ENCODE measurements around the gene LDHA.
"Not testable (repeated sequence)": the region's sequence is repeated elsewhere in the genome, so short reads cannot be mapped to it uniquely, and the experiment has no call there.

The LDHA gene

DNA sequence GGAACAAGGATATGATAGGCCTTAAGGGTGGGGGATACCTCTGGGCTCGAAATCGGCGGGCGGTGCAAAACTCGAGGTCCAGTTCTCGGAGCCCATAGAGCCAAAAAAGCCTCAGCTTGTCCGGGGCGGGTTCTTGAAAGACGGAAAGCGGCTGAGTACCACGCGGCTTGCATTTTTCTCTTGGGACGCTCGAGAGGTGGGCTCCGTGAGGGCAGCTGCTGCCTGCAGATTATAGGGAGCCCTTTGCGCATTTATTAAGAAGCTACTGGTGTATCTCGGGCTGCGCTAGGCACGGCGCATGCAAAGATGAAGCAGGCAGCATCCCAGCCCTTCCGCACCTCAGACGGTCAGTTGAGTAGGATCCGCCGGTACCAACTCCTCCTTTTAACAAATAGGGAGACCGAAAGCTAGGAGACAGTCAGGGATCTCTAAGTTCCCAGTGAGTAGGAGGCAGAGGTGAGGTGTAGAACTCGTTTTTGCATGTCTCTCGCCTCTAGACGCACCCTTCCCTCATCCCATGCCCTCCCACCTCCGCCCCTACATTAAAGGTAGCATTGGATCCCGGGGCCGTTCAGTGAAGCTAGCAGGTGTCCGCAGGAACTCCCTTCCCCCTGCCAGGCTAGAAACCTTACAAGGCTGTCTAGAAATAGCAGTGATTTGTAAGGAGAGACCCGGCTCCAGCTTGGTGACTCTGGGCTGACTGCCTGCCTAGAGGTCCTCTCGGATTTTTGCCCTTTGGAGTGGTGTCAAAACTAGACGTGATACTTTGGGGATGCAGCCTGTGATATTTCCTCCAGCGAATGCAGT is 768 bp downstream of the LDHA start:
- no peak for DNase-seq

DNA sequence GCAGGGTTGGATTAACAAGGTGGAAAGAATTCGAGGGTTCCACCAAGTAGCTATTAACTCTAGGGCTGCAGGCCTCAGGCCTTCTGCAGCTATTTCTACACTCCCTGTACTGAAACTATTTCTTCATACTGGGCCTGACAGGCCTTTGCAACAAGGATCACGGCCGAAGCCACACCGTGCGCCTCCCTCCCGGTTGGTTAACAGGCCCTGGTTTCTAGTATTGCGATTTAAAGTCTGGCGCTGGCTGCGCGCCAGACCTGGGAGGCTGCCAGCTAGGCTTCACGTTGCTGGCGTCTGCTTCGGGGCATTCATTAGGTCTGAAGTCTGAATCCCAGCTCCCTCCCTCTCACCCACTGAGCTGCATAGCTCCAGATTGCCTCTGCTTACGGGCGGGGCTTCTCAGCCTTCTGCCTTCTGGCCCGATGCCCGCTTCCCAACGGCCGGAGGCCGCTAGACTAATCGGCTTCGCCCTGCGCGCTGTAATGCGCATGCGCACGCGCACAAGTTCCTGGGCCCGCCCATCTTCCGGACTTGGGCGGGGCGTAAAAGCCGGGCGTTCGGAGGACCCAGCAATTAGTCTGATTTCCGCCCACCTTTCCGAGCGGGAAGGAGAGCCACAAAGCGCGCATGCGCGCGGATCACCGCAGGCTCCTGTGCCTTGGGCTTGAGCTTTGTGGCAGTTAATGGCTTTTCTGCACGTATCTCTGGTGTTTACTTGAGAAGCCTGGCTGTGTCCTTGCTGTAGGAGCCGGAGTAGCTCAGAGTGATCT is 1.6 kb downstream of the LDHA start:
- DNase-seq: peak; percentile 98

DNA sequence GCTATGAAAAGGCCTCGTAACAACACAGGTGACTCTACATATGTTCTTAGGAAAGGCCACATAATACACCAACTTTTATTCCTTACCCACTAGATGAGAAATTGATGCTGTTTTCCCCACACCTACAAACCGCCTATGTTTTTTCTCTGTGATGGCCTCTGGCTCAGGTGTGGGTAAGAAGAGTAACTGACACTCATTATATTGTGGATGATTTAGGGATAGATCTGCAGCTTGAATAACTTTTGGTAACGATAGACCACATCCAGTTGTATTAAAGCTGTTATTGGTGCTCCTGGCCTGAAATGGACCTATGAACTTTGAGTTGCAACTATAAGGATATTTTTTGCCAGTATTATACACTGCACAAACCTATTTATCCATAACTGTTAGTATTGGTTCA is 3.6 kb downstream of the LDHA start:
- DNase-seq: no peak

DNA sequence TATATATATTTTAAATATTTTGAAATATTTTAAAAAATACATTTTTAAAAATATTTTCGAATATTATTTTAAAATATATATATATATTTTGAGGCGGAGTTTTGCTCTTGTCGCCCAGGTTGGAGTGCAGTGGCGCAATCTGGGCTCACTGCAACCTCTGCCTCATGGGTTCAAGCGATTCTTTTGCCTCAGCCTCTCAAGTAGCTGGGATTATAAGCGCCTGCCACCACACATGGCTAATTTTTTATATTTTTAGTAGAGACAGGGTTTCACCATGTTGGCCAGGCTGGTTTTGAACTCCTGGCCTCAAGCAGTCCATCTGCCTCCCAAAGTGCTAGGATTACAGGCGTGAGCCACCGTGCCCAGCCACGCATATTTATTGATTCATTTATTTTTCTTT is 6.7 kb downstream of the LDHA start:
- DNase-seq: not testable (repeated sequence)

DNA sequence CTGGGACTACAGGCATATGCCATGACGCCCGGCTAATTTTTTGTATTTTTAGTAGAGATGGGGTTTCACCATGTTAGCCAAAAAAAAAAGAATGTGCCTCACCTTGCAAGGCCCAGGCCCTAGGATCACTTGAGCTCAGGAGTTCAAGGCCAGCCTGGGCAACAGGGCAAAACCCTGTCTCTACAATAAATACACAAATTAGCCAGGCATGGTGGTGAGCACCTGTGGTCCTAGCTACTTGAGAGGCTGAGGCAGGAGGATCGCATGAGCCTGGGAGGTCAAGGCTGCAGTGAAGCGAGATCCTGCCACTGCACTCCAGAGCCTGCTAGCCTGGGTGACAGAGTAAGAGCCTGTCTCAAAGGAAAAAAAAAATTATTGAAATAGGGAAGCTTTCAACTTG is 9.7 kb downstream of the LDHA start:
- no peak for DNase-seq

DNA sequence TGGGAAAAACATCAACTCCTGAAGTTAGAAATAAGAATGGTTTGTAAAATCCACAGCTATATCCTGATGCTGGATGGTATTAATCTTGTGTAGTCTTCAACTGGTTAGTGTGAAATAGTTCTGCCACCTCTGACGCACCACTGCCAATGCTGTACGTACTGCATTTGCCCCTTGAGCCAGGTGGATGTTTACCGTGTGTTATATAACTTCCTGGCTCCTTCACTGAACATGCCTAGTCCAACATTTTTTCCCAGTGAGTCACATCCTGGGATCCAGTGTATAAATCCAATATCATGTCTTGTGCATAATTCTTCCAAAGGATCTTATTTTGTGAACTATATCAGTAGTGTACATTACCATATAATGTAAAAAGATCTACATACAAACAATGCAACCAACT is 13.0 kb downstream of the LDHA start:
- DNase-seq: not testable (repeated sequence)

DNA sequence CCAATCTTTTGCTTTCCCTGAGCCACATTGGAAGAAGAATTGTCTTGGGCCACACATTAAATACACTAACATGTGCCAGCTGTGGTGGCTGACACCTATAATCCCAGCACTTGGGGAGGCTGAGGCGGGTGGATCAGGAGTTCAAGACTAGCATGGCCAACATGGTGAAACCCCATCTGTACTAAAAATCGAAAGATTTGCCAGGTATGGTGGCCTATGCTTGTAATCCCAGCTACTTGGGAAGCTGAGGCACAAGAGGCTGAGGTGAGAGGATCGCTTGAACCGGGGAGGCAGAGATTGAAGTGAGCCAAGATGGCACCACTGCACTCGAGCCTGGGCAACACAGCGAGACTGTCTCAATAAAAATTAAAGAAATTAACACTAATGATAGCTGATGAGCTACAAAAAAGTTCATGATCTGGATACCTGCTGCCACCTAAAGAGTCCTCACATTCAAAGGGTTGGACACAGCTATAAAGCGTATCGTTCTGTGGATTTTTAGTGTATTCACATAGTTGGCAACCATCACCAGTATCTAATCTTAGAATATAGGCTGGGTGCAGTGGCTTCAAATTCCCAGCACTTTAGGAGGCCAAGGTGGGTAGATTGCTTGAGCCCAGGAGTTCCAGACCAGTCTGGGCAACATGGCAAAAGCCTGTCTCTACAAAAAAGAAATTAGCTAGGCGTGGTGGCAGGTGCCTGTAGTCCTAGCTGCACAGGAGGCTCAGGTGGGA is 14.4 kb downstream of the LDHA start:
- DNase-seq: no peak

DNA sequence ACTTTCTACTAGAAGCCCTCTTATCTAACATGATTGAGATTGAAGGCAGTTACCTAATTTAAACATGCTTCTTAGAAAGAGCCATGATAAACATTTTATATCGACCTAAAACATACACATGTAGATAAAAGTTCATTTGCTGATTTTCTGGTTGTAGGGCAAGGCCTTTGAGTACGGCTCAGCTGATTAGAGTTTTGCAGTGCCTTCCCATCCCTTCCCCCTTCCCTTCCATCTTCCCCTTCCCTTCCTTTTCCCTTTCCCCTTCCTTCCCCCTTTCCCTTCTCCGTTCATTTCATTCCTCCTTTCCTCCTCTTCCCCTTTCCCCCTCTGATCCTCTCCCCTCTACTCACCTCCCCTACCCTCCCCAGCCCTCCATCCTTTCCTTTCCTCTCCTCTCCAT is 22.1 kb downstream of the LDHA start:
- no peak for DNase-seq

DNA sequence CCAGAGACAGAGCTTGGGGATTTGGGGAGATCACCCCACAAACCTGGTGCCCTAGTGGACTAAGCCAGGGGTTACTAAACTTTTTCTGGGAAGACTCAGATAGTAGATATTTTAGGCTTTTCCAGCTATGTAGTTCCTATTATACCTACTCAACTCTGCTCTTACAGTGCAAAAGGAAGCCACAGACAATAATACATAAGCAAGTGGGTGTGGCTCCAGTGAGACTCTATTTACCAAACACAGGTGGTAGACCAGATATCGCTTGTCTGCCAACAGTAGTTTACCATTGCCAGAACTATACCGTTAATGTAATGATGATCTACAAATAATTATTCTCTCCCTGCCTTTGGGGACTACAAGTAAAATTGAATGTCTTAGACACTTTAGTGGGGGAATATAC is 24.7 kb downstream of the LDHA start:
- no peak for DNase-seq

DNA sequence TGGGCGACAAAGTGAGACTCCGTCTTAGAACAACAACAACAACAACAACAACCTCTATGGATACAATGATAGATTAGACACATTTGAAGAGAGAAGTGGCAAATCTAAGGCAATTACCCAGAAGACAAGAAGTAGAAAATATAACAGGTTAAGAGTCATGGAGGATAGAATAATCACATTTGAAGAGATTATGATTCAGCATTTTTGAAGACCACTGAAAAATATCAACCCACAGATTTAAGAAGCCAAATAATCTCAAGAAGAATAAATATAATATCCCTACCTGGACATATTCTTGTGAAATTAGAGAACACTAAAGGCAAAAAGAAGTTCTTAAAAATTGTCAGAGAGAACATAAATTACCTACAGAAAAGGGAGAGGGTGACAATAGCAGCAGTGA is 25.7 kb downstream of the LDHA start:
- no peak for DNase-seq

DNA sequence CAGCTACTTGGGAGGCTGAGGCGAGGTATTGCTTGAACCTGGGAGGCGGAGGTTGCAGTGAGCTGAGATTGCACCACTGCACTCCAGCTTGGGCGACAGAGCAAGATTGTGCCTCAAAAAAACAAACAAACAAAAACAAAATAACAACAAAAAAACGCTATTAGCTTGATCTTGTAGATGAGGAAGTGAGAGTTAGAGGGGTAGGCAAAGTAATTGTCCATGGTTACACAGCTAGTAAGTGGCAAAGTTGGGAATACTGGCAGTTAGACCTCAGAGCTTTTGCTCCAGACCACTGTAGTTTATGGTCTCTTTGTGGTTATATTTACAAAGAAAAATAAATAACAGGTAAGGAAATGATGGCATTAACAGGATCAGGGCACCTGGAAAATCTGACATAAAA is 32.9 kb downstream of the LDHA start:
- no peak for DNase-seq

DNA sequence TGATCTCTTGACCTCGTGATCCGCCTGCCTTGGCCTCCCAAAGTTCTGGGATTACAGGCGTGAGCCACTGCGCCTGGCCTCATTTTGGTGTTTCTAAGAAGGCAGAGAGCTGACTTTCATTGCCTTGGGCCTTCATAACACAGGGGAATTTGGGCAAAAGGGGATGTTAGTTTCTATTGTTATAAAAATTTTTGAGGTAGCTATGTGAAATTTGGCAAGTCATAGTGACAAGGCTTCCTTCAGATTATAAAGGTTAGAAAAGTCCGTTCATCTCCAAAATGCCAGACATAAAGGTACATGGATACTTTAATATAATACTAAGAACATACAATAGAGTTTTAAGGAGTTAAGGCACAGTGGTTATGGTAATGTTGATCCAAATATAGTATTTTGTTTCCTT is 35.0 kb downstream of the LDHA start:
- no peak for DNase-seq

DNA sequence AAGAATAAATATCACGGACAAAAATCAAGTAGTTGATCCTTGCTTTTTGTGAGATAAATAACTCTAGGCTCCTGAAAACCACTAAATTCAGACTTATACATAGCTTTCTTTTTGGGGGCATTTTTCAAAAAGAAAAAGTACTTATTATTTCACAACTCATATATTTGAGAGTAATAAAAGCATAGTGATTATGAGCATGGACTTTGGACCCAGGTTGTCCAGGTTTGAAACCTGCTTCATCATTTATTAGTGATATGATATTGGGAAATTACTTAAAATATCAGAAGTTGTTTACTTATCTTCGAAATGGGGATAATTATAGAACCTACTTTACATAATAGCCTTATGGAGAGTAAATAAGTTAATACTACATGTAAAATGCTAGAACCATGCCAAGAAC is 44.3 kb downstream of the LDHA start:
- DNase-seq: no peak

DNA sequence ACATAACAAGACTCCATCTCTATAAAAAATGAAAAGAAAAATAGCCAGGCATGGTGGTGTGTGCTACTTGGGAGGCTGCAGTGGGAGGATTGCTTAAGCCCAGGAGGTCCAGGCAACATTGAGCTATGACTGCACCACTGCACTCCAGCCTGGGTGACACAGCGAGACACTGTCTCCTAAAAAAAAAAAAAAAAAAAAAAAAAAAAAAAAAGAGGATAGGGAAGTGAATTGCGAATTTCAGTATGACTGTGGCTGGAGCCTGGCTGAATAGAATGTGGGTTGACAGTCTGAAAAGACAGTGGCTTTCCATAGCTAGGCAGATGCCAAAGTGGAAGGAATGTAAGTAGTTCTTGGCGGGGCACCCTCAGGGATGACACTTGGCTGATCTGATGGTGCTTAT is 54.9 kb downstream of the LDHA start:
- DNase-seq: no peak

DNA sequence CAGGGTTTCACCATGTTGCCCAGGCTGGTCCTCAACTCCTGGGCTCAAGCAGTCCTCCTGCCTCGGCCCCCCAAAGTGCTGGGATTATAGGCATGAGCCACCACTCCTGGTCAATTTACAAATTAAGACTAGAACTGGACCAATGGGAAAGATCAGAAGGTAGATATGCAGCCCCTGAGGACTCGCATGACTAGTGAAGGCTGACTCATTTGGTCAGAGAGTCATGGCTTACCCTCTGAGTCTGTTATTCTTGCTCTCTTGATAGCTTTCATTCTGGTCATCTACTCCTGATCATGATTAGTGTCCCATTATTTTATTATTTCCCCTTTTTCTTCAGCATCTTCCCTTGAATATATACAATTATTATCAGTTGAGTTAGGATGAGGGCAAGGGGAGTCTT is 58.6 kb downstream of the LDHA start:
- no peak for DNase-seq

DNA sequence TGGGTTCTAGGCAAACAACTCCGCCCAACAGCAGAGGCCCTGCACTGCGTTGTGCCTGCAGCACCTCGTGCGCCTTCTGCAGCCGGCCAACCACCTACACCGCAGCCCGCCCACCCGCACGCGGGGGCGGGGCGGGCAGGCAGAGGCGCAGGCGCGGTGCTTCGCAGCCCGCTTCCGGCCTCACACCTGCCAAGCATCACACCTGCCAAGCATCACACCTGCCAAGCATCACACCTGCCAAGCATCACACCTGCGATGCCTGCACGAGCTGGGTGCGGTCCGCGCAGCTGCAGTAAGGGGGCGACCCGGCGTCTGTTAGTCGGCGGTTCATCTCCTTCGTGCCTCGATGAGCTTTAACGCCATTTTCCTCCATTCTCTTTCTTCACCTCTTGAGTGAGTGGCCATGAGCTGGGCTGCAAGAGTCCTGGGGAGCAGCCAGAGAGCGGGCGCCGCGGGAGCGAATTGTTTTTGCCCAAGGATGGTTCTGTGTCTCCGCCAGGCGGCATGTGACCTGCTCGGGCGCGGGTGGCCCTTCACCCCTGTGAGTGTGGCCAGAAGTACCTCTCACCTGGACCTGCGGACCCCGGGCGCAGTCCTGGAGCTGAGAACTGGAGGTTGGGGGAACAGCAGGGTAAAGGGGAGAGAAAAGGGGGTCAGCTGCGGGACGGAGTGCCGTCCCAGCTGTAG is 61.5 kb downstream of the LDHA start, which contains the start of gene LDHAL6A:
LDHAL6A (plus strand) TSS at position 171 of the 687 bp plus-strand sequence. CDS start 825 bp downstream, outside the sequence.
- DNase-seq: no peak

DNA sequence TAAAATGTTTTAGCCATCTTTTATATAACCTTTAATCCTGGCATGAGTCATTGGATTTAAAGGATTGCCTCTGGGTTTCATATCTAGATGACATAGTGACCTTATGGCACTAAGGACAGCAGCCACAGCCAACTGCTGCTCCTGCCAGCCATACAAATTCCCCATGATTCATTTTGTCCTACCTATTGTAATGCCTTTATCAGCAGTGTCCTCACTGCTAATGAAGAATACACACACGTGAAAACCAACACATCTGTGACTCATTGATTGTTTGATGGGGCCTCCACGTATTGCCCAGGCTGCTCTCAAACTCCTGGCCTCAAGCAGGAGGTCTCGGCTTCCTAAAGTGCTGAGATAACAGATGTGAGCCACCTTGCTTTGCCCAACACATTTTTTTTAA is 63.1 kb downstream of the LDHA start:
- DNase-seq: no peak

All from NCI-H1048 (cell line).